K562 (cell line): ENCODE data around the gene TCF12. TPM values are rescaled to one million over a fixed set of nuclear protein-coding genes. Genes with fewer than 3 reads are reported as not detected.
A peak's percentile ranks its signal among the peaks of the same experiment; 100 is the strongest.

Experiments used
- ADNP ChIP-seq: fragments of 200-800 bp; sonication (Bioruptor generic); IDR thresholded peaks from 2 replicates; pipeline ENCODE4 v1.6.1; 2016; ENCODE audit warnings: missing genetic modification characterization, missing compliant biosample characterization
- ATF7 ChIP-seq: fragments of 450-650 bp; IDR thresholded peaks from 2 replicates; pipeline ENCODE4 v1.7.1; 2014; ENCODE audit warnings: mild to moderate bottlenecking, moderate library complexity
- BRD9 ChIP-seq: fragments of 450-650 bp; IDR thresholded peaks from 2 replicates; pipeline ENCODE4 v1.6.1; 2018; ENCODE audit warnings: low read depth; ENCODE audit not compliant: partially characterized antibody
- CBX3 ChIP-seq, 2 experiments: IDR thresholded peaks; 1 replicate in 1 of 2; 2 replicates in 1 of 2; pipeline ENCODE4 v1.6.1; 2012; ENCODE audit warnings: inconsistent platforms in 2 of 2, low read length in 2 of 2, borderline replicate concordance in 1 of 2, control low read depth in 1 of 2
- CHAMP1 ChIP-seq: fragments of 450-650 bp; IDR thresholded peaks from 2 replicates; pipeline ENCODE4 v1.6.1; 2016; ENCODE audit warnings: mild to moderate bottlenecking
- DIDO1 ChIP-seq: fragments of 450-650 bp; IDR thresholded peaks from 2 replicates; pipeline ENCODE4 v1.6.1; 2016; ENCODE audit warnings: low read depth, missing biosample characterization, missing genetic modification characterization
- HNRNPL ChIP-seq: fragments of 200-400 bp; formaldehyde crosslinking; IDR thresholded peaks from 2 replicates; pipeline ENCODE4 v1.6.1; 2017; ENCODE audit warnings: low read depth, mild to moderate bottlenecking, low read length
- JUNB ChIP-seq: fragments of 450-650 bp; formaldehyde crosslinking; conservative IDR thresholded peaks from 2 replicates; pipeline ENCODE4 v1.4.0; 2020; ENCODE audit warnings: mild to moderate bottlenecking
- KDM1A ChIP-seq, 2 experiments: fragments of 450-650 bp; IDR thresholded peaks; 2 replicates each; pipeline ENCODE4 v1.6.1; 2016; ENCODE audit warnings: mild to moderate bottlenecking in 2 of 2
- LEF1 ChIP-seq: fragments of 450-650 bp; IDR thresholded peaks from 2 replicates; pipeline ENCODE4 v1.6.1; 2016; ENCODE audit warnings: mild to moderate bottlenecking
- NFXL1 ChIP-seq: fragments of 450-650 bp; formaldehyde crosslinking; IDR thresholded peaks from 2 replicates; pipeline ENCODE4 v1.4.0; 2021; ENCODE audit warnings: mild to moderate bottlenecking
- NR2C1 ChIP-seq, 2 experiments: fragments of 450-650 bp; IDR thresholded peaks; 2 replicates each; pipeline ENCODE4 v1.6.1; 2017; ENCODE audit warnings: mild to moderate bottlenecking in 2 of 2, antibody characterized with exemption in 1 of 2, inconsistent platforms in 1 of 2, missing compliant biosample characterization in 1 of 2, missing genetic modification characterization in 1 of 2
- PHTF2 ChIP-seq: fragments of 250-450 bp; sonication (Bioruptor Pico); IDR thresholded peaks from 2 replicates; pipeline ENCODE4 v1.5.0; 2021; ENCODE audit warnings: mild to moderate bottlenecking
- POLR2B ChIP-seq: fragments of 450-650 bp; IDR thresholded peaks from 2 replicates; pipeline ENCODE4 v1.6.1; 2018; ENCODE audit warnings: low read depth; ENCODE audit not compliant: partially characterized antibody
- SMARCB1 ChIP-seq: IDR thresholded peaks from 2 replicates; pipeline ENCODE4 v1.6.1; 2011; ENCODE audit warnings: improper control_type of control experiment, low read depth; ENCODE audit not compliant: insufficient read length
- SMARCC2 ChIP-seq: fragments of 450-650 bp; IDR thresholded peaks from 2 replicates; pipeline ENCODE4 v1.6.1; 2017; ENCODE audit warnings: antibody characterized with exemption, moderate library complexity, mild to moderate bottlenecking, low read depth
- SNRNP70 ChIP-seq: fragments of 200-400 bp; formaldehyde crosslinking; optimal IDR thresholded peaks from 2 replicates; pipeline ENCODE3; 2017; ENCODE audit warnings: low read depth, low read length
- STAG1 ChIP-seq: sonication (generic); formaldehyde crosslinking; IDR thresholded peaks from 2 replicates; pipeline ENCODE4 v1.5.0; 2020; ENCODE audit warnings: missing genetic modification reagents, borderline replicate concordance
- TCF3 ChIP-seq: sonication (generic); formaldehyde crosslinking; IDR thresholded peaks from 2 replicates; pipeline ENCODE4 v1.4.0; 2020; ENCODE audit warnings: mild to moderate bottlenecking, missing genetic modification reagents
- THRB ChIP-seq: fragments of 450-650 bp; formaldehyde crosslinking; conservative IDR thresholded peaks from 2 replicates; pipeline ENCODE4 v1.4.0; 2022; ENCODE audit warnings: mild to moderate bottlenecking, missing genetic modification characterization
- ZEB2 ChIP-seq: fragments of 450-650 bp; IDR thresholded peaks from 2 replicates; pipeline ENCODE4 v1.6.1; 2016
- ZNF224 ChIP-seq: sonication (generic); formaldehyde crosslinking; IDR thresholded peaks from 2 replicates; pipeline ENCODE4 v1.8.0; 2022; ENCODE audit warnings: mild to moderate bottlenecking, missing genetic modification reagents
- ZNF263 ChIP-seq: sonication (generic); formaldehyde crosslinking; IDR thresholded peaks from 2 replicates; pipeline ENCODE4 v1.8.0; 2022; ENCODE audit warnings: mild to moderate bottlenecking, missing genetic modification reagents, borderline replicate concordance
- ZNF408 ChIP-seq: fragments of 250-450 bp; sonication (Bioruptor Pico); IDR thresholded peaks from 2 replicates; pipeline ENCODE4 v1.4.0; 2020; ENCODE audit warnings: low read depth, mild to moderate bottlenecking, moderate library complexity
- ZNF696 ChIP-seq: fragments of 250-450 bp; sonication (Bioruptor Pico); conservative IDR thresholded peaks from 2 replicates; pipeline ENCODE4 v1.4.0; 2020; ENCODE audit warnings: mild to moderate bottlenecking, moderate library complexity
- ZNF707 ChIP-seq: fragments of 250-450 bp; sonication (Bioruptor Pico); conservative IDR thresholded peaks from 2 replicates; pipeline ENCODE4 v1.8.0; 2022; ENCODE audit warnings: inconsistent platforms, mild to moderate bottlenecking, moderate library complexity
- polyA plus RNA-seq, 8 experiments: library from polyadenylated mRNA; depleted of rRNA in 4 of 8; stranded (reverse) in 5 of 8; unstranded in 3 of 8; fragments of >200 nt; fragmentation: Nextera tagmentation in 2 of 8; fragmentation: Illumina TruSeq in 1 of 8; extraction: Ambion mirVana in 2 of 8; extraction: Trizol in 1 of 8; gene quantifications; 2 replicates each; pipeline versions ENCODE4 v1.2.1 to v1.2.3, GENCODE V29; 2011 to 2014; ENCODE audit warnings: inconsistent platforms in 1 of 8, missing spikeins in 1 of 8
- total RNA-seq, 7 experiments: library from RNA; depleted of rRNA in 6 of 7; stranded (reverse); fragments of >200 nt in 6 of 7; fragmentation: Illumina TruSeq in 2 of 7; extraction: Trizol in 2 of 7; gene quantifications; 2 replicates each; pipeline versions ENCODE4 v1.2.1 to v1.2.3, GENCODE V29; 2011 to 2021; ENCODE audit warnings: low replicate concordance in 1 of 7

The TCF12 gene
- total and polyA plus RNA-seq, 9 of the 15 experiments (the other 6 are each of a cell fraction or from before 2014, with no cell fraction given), result 10.5 to 132 (median 52.9) TPM

- no peak for TF ChIP-seq ZNF263
- no peak for TF ChIP-seq THRB
- no peak for TF ChIP-seq SNRNP70
- no peak for TF ChIP-seq NFXL1 (CRISPR knock-in tag)
- peak; percentile 78 for TF ChIP-seq SMARCB1
- peak in 1 of 2 experiments; percentile 58 for TF ChIP-seq KDM1A (IDR thresholded peaks at IDR 0.05)
- no peak for TF ChIP-seq JUNB (CRISPR knock-in tag)
- no peak for TF ChIP-seq DIDO1
- TF ChIP-seq ZNF224 (CRISPR knock-in tag), result no peak
- TF ChIP-seq CHAMP1, result 0 out of 2 replicates have a peak, but pooled peaks have one; percentile 12
- peak; percentile 67; the same call in 1 of the 2 replicates for TF ChIP-seq ZEB2
- TF ChIP-seq STAG1 (CRISPR knock-in tag), result no peak
- peak; percentile 61; the same call in 1 of the 2 replicates for TF ChIP-seq ADNP (tag)
- peak; percentile 63 for TF ChIP-seq BRD9
- TF ChIP-seq CBX3 (IDR thresholded peaks at IDR 0.05; ENCODE audit: borderline replicate concordance in 1 of 2, low read length in 2 of 2), result no peak
- peak; percentile 92 for TF ChIP-seq LEF1
- TF ChIP-seq POLR2B, result no peak
- no peak for TF ChIP-seq ZNF696 (CRISPR knock-in tag)
- no peak for TF ChIP-seq ZNF408 (CRISPR knock-in tag)
- no peak for TF ChIP-seq PHTF2
- no peak for TF ChIP-seq ZNF707
- TF ChIP-seq HNRNPL, result no peak
- TF ChIP-seq NR2C1 (IDR thresholded peaks at IDR 0.05), result peak; percentile 48
- peak; percentile 29; the same call in 1 of the 2 replicates for TF ChIP-seq NR2C1 (tag; IDR thresholded peaks at IDR 0.05)
- 0 out of 2 replicates have a peak, but pooled peaks have one; percentile 24 for TF ChIP-seq TCF3 (CRISPR knock-in tag)
- peak; percentile 85 for TF ChIP-seq SMARCC2
- TF ChIP-seq ATF7, result no peak
Measured at GRCh38 chr15:56923174-56923591, 4.7 kb downstream of the TCF12 start (continued).
